Measurements from ENCODE around the gene CALCOCO1.
A peak's percentile ranks its signal among the peaks of the same experiment; 100 is the strongest.
"Not testable (repeated sequence)": the region's sequence is repeated elsewhere in the genome, so short reads cannot be mapped to it uniquely, and the experiment has no call there.

The CALCOCO1 gene

GRCh38 chr12:53699678-53700025, 27.6 kb downstream of the CALCOCO1 start:
- DNase-seq (ENCODE audit: low read depth in 2 of 2, low spot score in 1 of 2) = no peak

- DNase-seq (ENCODE audit: low read depth in 2 of 2, low spot score in 1 of 2) = no peak
Measured at GRCh38 chr12:53698948-53699677, 28.1 kb downstream of the CALCOCO1 start.

GRCh38 chr12:53696655-53697331, 30.5 kb downstream of the CALCOCO1 start:
- DNase-seq (ENCODE audit: low read depth in 2 of 2, low spot score in 1 of 2) = no peak

GRCh38 chr12:53696285-53696654, 31.0 kb downstream of the CALCOCO1 start:
- no peak for DNase-seq (ENCODE audit: low read depth in 2 of 2, low spot score in 1 of 2)

- peak in 1 of 2 donors; percentile 5 for DNase-seq (ENCODE audit: low read depth in 2 of 2, low spot score in 1 of 2)
Measured at GRCh38 chr12:53695152-53696145, 31.8 kb downstream of the CALCOCO1 start.

GRCh38 chr12:53694756-53695151, 32.5 kb downstream of the CALCOCO1 start:
- DNase-seq (ENCODE audit: low read depth in 2 of 2, low spot score in 1 of 2) = no peak

- no peak for DNase-seq (ENCODE audit: low read depth in 2 of 2, low spot score in 1 of 2)
Measured at GRCh38 chr12:53688134-53688533, 39.1 kb downstream of the CALCOCO1 start.

GRCh38 chr12:53686436-53686835, 40.8 kb downstream of the CALCOCO1 start:
- no peak for DNase-seq (ENCODE audit: low read depth in 2 of 2, low spot score in 1 of 2)

GRCh38 chr12:53684654-53685220, 42.5 kb downstream of the CALCOCO1 start:
- no peak for DNase-seq (ENCODE audit: low read depth in 2 of 2, low spot score in 1 of 2)

GRCh38 chr12:53683983-53684382, 43.3 kb downstream of the CALCOCO1 start:
- no peak for DNase-seq (ENCODE audit: low read depth in 2 of 2, low spot score in 1 of 2)

- no peak for DNase-seq (ENCODE audit: low read depth in 2 of 2, low spot score in 1 of 2)
Measured at GRCh38 chr12:53683494-53683893, 43.8 kb downstream of the CALCOCO1 start.

- DNase-seq (ENCODE audit: low read depth in 2 of 2, low spot score in 1 of 2) = not testable (repeated sequence)
Measured at GRCh38 chr12:53680061-53680460, 47.2 kb downstream of the CALCOCO1 start.

GRCh38 chr12:53677800-53678148, 49.5 kb downstream of the CALCOCO1 start:
- DNase-seq (ENCODE audit: low read depth in 2 of 2, low spot score in 1 of 2) = no peak

GRCh38 chr12:53677016-53677799, 50.0 kb downstream of the CALCOCO1 start:
- no peak for DNase-seq (ENCODE audit: low read depth in 2 of 2, low spot score in 1 of 2)

- DNase-seq (ENCODE audit: low read depth in 2 of 2, low spot score in 1 of 2) = no peak
Measured at GRCh38 chr12:53676656-53677015, 50.6 kb downstream of the CALCOCO1 start.

GRCh38 chr12:53675701-53676607, 51.3 kb downstream of the CALCOCO1 start, which contains the start of gene ATP5MC2:
ATP5MC2 (minus strand) TSS chr12:53676083; CDS start chr12:53672614, 3,469 bp downstream.
- peak; percentile 92 to 95 for DNase-seq (ENCODE audit: low read depth in 2 of 2, low spot score in 1 of 2)

GRCh38 chr12:53674977-53675700, 52.1 kb downstream of the CALCOCO1 start:
- DNase-seq (ENCODE audit: low read depth in 2 of 2, low spot score in 1 of 2) = no peak

- no peak for DNase-seq (ENCODE audit: low read depth in 2 of 2, low spot score in 1 of 2)
Measured at GRCh38 chr12:53670971-53671370, 56.3 kb downstream of the CALCOCO1 start.

GRCh38 chr12:53670308-53670707, 56.9 kb downstream of the CALCOCO1 start:
- no peak for DNase-seq (ENCODE audit: low read depth in 2 of 2, low spot score in 1 of 2)

Data from stimulated activated CD8-positive, alpha-beta memory T cell treated with anti-CD3 and anti-CD28 coated beads, Interleukin-4, amount 100 ng/mL, for 4 hours (primary cell).